ENCODE measurements around the gene NR6A1.

GRCh38 chr9:124514125-124514524, 257.0 kb downstream of the NR6A1 start:
- TF ChIP-seq CTCF (IDR thresholded peaks at IDR 0.05) (no peak), POLR2A (IDR thresholded peaks at IDR 0.05; ENCODE audit: low read depth) (no peak), POLR2AphosphoS5 (IDR thresholded peaks at IDR 0.05) (no peak)

Data from esophagus muscularis mucosa (tissue), 3 donors.